ENCODE measurements around the gene MVK. TPM values are rescaled to one million over a fixed set of nuclear protein-coding genes. Genes with fewer than 3 reads are reported as not detected.

Gene MVK
- total and polyA plus RNA-seq, 4 donors: 34.9 to 50.3 (median 41.4) TPM

DNA sequence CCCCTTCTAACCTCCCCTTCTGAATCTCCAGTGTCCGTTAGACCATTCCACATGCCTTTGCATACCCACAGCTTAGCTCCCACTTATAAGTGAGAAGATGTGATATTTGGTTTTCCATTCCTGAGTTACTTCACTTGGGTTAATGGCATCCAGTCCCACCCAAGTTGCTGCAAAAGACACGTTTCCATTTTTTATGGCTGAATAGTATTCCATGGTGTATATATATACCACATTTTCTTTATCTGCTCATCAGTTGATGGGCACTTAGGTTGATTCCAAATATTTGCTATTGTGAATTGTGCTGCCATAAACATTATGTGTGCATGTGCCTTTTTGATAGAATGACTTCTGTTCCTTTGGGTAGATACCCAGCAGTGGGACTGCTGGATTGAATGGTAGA lies 67.8 kb downstream of the MVK start:
- no peaks in the 10 kb centered on the region for H3K27me3 ChIP-seq (ENCODE audit: control insufficient read depth in 4 of 4, insufficient read depth in 4 of 4, low read length in 3 of 4)
- DNase-seq (ENCODE audit: low spot score): no peak
- H3K9ac ChIP-seq (ENCODE audit: low read depth in 1 of 2, low read length in 2 of 2): no peak overlapping the region
- H3K27ac ChIP-seq (ENCODE audit: low read depth in 1 of 2, low read length in 2 of 2): no peak overlapping the region
- H3K4me3 ChIP-seq (ENCODE audit: low read depth in 1 of 3, low read length in 3 of 3): no peak overlapping the region
- H3K36me3 ChIP-seq (ENCODE audit: control insufficient read depth in 4 of 4, insufficient read depth in 3 of 4, low read depth in 1 of 4, low read length in 3 of 4): no peaks in the 10 kb centered on the region
- 87% methylated on average over 2 of the region's 2 CpGs for WGBS
- no peaks in the 10 kb centered on the region for H3K4me1 ChIP-seq (ENCODE audit: control insufficient read depth in 4 of 4, insufficient read depth in 4 of 4, low read length in 3 of 4)
- H3K9me3 ChIP-seq (ENCODE audit: control insufficient read depth in 4 of 4, low read length in 3 of 4): no peaks in the 10 kb centered on the region
- no peak for TF ChIP-seq GABPA (IDR thresholded peaks at IDR 0.05 in 1 of 2, conservative IDR thresholded peaks at IDR 0.05 in 1 of 2)
- no peak for TF ChIP-seq SP1 (IDR thresholded peaks at IDR 0.05)
- TF ChIP-seq EGR1 (IDR thresholded peaks at IDR 0.05; ENCODE audit: low read depth in 2 of 2): no peak
- TF ChIP-seq TAF1 (conservative IDR thresholded peaks at IDR 0.05): no peak
- TF ChIP-seq NR2F2 (IDR thresholded peaks at IDR 0.05): no peak
- no peak for TF ChIP-seq HNF4A (conservative IDR thresholded peaks at IDR 0.05)
- TF ChIP-seq JUND (IDR thresholded peaks at IDR 0.05): no peak
- TF ChIP-seq, protein P1, sequence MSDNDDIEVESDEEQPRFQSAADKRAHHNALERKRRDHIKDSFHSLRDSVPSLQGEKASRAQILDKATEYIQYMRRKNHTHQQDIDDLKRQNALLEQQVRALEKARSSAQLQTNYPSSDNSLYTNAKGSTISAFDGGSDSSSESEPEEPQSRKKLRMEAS (IDR thresholded peaks at IDR 0.05): no peak
- TF ChIP-seq, protein P2, sequence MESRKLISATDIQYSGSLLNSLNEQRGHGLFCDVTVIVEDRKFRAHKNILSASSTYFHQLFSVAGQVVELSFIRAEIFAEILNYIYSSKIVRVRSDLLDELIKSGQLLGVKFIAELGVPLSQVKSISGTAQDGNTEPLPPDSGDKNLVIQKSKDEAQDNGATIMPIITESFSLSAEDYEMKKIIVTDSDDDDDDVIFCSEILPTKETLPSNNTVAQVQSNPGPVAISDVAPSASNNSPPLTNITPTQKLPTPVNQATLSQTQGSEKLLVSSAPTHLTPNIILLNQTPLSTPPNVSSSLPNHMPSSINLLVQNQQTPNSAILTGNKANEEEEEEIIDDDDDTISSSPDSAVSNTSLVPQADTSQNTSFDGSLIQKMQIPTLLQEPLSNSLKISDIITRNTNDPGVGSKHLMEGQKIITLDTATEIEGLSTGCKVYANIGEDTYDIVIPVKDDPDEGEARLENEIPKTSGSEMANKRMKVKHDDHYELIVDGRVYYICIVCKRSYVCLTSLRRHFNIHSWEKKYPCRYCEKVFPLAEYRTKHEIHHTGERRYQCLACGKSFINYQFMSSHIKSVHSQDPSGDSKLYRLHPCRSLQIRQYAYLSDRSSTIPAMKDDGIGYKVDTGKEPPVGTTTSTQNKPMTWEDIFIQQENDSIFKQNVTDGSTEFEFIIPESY (IDR thresholded peaks at IDR 0.05): no peak
- TF ChIP-seq, protein P3, sequence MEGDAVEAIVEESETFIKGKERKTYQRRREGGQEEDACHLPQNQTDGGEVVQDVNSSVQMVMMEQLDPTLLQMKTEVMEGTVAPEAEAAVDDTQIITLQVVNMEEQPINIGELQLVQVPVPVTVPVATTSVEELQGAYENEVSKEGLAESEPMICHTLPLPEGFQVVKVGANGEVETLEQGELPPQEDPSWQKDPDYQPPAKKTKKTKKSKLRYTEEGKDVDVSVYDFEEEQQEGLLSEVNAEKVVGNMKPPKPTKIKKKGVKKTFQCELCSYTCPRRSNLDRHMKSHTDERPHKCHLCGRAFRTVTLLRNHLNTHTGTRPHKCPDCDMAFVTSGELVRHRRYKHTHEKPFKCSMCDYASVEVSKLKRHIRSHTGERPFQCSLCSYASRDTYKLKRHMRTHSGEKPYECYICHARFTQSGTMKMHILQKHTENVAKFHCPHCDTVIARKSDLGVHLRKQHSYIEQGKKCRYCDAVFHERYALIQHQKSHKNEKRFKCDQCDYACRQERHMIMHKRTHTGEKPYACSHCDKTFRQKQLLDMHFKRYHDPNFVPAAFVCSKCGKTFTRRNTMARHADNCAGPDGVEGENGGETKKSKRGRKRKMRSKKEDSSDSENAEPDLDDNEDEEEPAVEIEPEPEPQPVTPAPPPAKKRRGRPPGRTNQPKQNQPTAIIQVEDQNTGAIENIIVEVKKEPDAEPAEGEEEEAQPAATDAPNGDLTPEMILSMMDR (IDR thresholded peaks at IDR 0.05; ENCODE audit: low read depth, low read length, missing input control): no peak
- no peak for TF ChIP-seq FOXA2 (IDR thresholded peaks at IDR 0.05)
- TF ChIP-seq, protein P4, sequence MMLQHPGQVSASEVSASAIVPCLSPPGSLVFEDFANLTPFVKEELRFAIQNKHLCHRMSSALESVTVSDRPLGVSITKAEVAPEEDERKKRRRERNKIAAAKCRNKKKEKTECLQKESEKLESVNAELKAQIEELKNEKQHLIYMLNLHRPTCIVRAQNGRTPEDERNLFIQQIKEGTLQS (IDR thresholded peaks at IDR 0.05): no peak
- TF ChIP-seq YY1 (IDR thresholded peaks at IDR 0.05): no peak
- no peak for TF ChIP-seq FOXA1 (IDR thresholded peaks at IDR 0.05)

DNA sequence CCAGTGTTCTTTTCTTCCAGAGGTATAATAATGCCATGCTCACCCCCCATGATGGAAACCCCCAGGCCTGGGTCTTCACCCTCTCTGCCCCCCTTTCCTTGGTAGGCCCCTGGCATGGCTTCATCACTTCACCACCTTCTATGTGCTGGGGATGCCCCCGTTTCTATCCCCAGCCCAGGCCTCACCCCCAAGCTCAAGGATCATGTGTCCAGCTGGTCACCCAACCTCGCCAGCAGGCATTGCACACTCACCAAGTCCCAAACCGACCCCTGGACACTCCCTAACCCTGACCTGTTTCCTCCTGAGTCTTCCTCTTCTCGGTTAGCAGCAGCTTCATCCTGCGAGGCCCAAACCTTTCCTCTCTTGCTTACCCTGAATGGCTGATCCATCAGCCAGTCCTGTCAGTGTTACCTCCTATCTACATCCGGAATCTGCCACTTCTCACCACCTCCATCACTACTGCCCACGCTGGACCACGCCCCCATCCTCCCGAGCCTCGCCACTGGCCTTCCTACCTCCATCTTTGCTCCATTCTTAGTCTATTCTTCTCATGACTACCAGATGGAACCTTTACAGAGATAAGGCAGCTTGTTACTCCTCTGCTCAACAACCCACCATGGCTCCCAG lies 69.0 kb downstream of the MVK start:
- no peaks in the 10 kb centered on the region for H3K36me3 ChIP-seq (ENCODE audit: control insufficient read depth in 4 of 4, insufficient read depth in 3 of 4, low read depth in 1 of 4, low read length in 3 of 4)
- H3K9ac ChIP-seq (ENCODE audit: low read depth in 1 of 2, low read length in 2 of 2): no peak overlapping the region
- no peaks in the 10 kb centered on the region for H3K9me3 ChIP-seq (ENCODE audit: control insufficient read depth in 4 of 4, low read length in 3 of 4)
- H3K4me3 ChIP-seq (ENCODE audit: low read depth in 1 of 3, low read length in 3 of 3): no peak overlapping the region
- H3K27ac ChIP-seq (ENCODE audit: low read depth in 1 of 2, low read length in 2 of 2): no peak overlapping the region
- TF ChIP-seq FOXA2 (IDR thresholded peaks at IDR 0.05): no peak
- TF ChIP-seq, protein P1 (IDR thresholded peaks at IDR 0.05): no peak
- 80% methylated on average over 10 of the region's 10 CpGs for WGBS
- DNase-seq (ENCODE audit: low spot score): no peak
- no peaks in the 10 kb centered on the region for H3K4me1 ChIP-seq (ENCODE audit: control insufficient read depth in 4 of 4, insufficient read depth in 4 of 4, low read length in 3 of 4)
- H3K27me3 ChIP-seq (ENCODE audit: control insufficient read depth in 4 of 4, insufficient read depth in 4 of 4, low read length in 3 of 4): no peaks in the 10 kb centered on the region

DNA sequence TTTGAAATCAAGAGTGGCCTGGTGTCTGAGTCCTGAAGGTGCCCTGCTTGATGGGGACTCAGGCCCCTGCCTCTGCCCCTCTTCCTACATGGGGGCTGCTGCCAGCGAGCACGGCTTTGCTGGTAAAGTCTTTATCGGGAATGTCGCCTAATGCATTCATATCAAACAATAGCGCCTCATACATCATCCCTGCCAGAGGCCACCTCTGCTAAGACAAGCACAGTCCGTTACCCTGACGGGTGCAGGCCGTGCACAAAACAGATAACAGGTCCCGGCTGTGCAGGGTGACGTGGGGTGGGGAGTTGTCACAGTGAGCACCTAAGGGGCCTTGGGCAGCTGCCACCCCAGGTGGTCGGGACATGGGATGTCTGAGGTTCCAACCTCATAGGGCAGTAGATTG lies 71.6 kb downstream of the MVK start:
- no peaks in the 10 kb centered on the region for H3K27me3 ChIP-seq (ENCODE audit: control insufficient read depth in 4 of 4, insufficient read depth in 4 of 4, low read length in 3 of 4)
- DNase-seq (ENCODE audit: low spot score): no peak
- no peak overlapping the region for H3K9ac ChIP-seq (ENCODE audit: low read depth in 1 of 2, low read length in 2 of 2)
- H3K4me3 ChIP-seq (ENCODE audit: low read depth in 1 of 3, low read length in 3 of 3): no peak overlapping the region
- H3K36me3 ChIP-seq (ENCODE audit: control insufficient read depth in 4 of 4, insufficient read depth in 3 of 4, low read depth in 1 of 4, low read length in 3 of 4): no peaks in the 10 kb centered on the region
- WGBS: 84% methylated on average over 11 of the region's 11 CpGs
- H3K9me3 ChIP-seq (ENCODE audit: control insufficient read depth in 4 of 4, low read length in 3 of 4): no peaks in the 10 kb centered on the region
- no peak for TF ChIP-seq RAD21 (IDR thresholded peaks at IDR 0.05)
- TF ChIP-seq, protein P2 (IDR thresholded peaks at IDR 0.05): no peak
- TF ChIP-seq, protein P5, sequence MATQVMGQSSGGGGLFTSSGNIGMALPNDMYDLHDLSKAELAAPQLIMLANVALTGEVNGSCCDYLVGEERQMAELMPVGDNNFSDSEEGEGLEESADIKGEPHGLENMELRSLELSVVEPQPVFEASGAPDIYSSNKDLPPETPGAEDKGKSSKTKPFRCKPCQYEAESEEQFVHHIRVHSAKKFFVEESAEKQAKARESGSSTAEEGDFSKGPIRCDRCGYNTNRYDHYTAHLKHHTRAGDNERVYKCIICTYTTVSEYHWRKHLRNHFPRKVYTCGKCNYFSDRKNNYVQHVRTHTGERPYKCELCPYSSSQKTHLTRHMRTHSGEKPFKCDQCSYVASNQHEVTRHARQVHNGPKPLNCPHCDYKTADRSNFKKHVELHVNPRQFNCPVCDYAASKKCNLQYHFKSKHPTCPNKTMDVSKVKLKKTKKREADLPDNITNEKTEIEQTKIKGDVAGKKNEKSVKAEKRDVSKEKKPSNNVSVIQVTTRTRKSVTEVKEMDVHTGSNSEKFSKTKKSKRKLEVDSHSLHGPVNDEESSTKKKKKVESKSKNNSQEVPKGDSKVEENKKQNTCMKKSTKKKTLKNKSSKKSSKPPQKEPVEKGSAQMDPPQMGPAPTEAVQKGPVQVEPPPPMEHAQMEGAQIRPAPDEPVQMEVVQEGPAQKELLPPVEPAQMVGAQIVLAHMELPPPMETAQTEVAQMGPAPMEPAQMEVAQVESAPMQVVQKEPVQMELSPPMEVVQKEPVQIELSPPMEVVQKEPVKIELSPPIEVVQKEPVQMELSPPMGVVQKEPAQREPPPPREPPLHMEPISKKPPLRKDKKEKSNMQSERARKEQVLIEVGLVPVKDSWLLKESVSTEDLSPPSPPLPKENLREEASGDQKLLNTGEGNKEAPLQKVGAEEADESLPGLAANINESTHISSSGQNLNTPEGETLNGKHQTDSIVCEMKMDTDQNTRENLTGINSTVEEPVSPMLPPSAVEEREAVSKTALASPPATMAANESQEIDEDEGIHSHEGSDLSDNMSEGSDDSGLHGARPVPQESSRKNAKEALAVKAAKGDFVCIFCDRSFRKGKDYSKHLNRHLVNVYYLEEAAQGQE (IDR thresholded peaks at IDR 0.05): no peak
- TF ChIP-seq, protein P4 (IDR thresholded peaks at IDR 0.05): no peak
- no peak overlapping the region for H3K27ac ChIP-seq (ENCODE audit: low read depth in 1 of 2, low read length in 2 of 2)
- H3K4me1 ChIP-seq (ENCODE audit: control insufficient read depth in 4 of 4, insufficient read depth in 4 of 4, low read length in 3 of 4): no peaks in the 10 kb centered on the region

Measured in liver (tissue), 9 donors.